HG03460 (cell line): Measurements from ENCODE around the gene NOCT.
"Not testable (repeated sequence)": the region's sequence is repeated elsewhere in the genome, so short reads cannot be mapped to it uniquely, and the experiment has no call there.

Source experiments
- ATAC-seq: cut with Tn5 transposase; IDR thresholded peaks from one replicate; pipeline ENCODE4 v1.9.1; 2021; ENCODE audit not compliant: unreplicated experiment

The NOCT gene

DNA sequence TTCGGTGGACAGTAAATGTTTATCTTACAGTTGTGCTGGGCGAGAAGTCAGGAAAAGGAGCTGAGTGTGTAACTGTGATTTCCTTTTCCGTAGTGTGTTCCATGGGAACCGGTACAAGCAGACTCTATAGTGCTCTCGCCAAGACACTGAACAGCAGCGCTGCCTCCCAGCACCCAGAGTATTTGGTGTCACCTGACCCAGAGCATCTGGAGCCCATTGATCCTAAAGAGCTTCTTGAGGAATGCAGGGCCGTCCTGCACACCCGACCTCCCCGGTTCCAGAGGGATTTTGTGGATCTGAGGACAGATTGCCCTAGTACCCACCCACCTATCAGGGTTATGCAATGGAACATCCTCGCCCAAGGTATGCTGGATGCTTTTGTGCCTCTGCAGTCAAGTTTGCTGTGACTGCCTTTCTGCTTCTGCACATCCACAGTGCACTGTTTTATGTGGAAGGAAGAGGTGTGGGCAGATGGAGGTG lies 27.4 kb downstream of the NOCT start:
- ATAC-seq = no peak

- no peak for ATAC-seq
Observed at GRCh38 chr4:139044291-139044690, 28.7 kb downstream of the NOCT start.

GRCh38 chr4:139048026-139048425 lies 32.4 kb downstream of the NOCT start:
- no peak for ATAC-seq

DNA sequence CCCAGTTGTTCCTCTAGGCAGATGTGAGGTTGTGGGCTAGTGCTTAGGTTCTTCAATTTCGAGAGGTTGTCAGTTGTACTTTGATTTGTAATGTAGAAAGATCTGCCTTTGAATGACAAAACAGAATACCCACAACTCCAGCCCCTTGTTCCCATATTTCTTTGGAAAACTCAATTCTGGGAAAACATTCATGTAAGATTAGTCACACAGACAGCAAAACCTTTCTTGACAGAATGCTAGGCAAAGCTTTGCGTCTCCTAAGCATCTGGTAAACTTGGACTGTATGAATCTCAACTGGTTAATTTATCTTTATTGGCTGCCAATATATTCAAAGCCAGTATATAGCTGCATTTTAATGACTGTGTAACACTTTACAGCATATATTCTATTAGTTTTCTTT lies 34.9 kb downstream of the NOCT start:
- no peak for ATAC-seq

- no peak for ATAC-seq
Observed at GRCh38 chr4:139053909-139054308, 38.3 kb downstream of the NOCT start.

- no peak for ATAC-seq
Observed at GRCh38 chr4:139054791-139055505, 39.4 kb downstream of the NOCT start.

- ATAC-seq = not testable (repeated sequence)
Observed at GRCh38 chr4:139059026-139059425, 43.4 kb downstream of the NOCT start.

DNA sequence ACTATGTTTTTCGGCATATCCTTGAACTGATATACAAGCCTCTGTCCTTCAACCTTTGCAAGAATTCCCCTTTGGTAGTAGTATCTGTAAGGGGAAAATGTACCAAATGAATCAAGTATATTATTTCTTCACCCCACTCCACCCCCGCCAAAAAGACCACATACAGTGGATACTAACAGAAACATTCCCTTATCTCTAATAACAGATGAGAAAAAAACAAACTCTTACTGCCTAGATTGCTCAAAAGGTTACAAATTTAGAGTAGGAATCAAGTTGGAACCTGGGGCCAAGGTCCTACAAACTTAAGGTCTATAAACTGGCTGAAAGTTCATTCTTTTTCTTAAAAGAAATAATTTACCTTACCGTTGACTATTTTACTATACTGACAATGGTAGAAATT lies 45.0 kb downstream of the NOCT start:
- ATAC-seq = no peak

- no peak for ATAC-seq
Observed at GRCh38 chr4:139076016-139076744, 60.6 kb downstream of the NOCT start.

- no peak for ATAC-seq
Observed at GRCh38 chr4:139077567-139078355, 62.2 kb downstream of the NOCT start.

DNA sequence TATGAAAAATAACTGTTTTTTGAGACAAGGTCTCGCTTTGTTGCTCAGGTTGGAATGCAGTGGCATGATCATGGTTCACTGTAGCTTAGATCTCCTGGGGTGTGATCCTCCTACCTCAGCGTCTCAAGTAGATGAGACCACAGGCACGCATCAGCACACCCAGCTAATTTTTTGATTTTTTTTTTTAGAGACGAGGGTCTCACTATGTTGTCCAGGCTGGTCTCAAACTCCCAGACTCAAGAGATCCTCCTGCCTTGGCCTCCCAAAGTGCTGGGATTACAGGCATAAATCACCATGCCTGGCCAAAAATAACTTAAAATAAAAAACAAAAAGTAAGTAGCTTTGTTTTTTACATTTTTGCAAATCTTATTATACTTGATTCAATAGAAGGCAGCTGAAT lies 63.3 kb downstream of the NOCT start:
- no peak for ATAC-seq

DNA sequence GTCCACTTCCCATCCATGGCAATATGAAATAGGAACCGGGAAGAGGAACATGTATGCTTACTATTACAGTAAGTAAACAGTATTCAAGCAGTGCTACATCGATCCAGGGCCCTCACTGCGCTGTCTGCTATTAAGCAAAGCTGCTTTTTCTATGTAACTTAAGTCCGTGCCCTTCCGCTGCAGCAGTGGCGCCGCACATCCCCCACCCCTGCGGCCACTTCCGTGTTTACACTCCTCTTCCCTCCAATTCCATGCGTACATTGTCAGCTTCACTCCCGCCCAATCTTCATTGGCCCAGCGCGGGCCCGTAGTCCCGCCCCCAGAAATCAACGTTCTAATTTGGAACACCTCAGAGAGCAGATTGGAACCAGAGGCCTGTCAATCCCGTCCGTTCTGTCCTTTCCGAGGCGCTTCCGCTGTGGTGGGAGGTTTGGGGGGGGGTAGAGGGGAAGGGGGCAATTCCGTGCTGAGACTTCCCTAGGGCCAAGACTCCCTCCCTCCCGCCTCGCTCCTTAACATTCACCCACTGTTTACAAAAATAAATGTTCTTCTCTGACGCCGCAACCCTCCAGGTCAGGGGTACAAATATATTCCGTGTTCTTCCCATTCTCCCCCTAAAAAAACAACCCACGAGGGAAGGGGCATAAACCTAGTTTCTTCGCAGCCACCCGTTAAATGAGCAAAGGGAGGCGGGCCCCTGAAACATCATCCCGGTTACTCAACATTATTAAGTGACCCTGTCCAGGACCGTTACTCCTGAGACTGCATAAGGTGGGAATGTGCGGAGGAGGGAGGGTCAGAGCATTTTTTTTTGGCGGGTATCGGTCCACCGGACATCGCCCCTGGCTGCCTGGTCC lies 67.4 kb downstream of the NOCT start:
- ATAC-seq = peak; percentile 80

DNA sequence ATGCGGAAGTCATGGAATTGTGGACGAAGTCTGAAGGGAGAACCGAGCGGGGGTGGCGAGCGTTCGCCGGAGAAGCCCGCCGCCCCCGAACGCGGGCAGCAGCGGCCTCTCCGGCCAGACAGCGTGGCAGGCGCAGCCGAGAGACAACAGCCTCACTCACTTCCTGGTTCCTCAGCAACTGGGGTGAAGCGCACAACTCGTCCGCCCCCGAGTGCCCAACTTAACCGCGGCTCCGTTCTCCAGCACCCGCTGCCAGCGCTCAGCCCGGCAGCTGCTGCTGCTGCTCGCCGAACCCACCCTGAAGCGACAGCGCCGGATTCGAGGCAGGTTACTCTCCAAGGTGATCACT lies 68.0 kb downstream of the NOCT start:
- ATAC-seq = peak; percentile 38

- ATAC-seq = peak; percentile 54
Observed at GRCh38 chr4:139083956-139084803, 68.6 kb downstream of the NOCT start.

- ATAC-seq = no peak
Observed at GRCh38 chr4:139084804-139085093, 69.2 kb downstream of the NOCT start.

GRCh38 chr4:139085141-139085540 lies 69.6 kb downstream of the NOCT start:
- no peak for ATAC-seq

- no peak for ATAC-seq
Observed at GRCh38 chr4:139092271-139092670, 76.7 kb downstream of the NOCT start.
